HEK293 (cell line): ENCODE data around the gene FNDC11.

Experiments used
- CTCF ChIP-seq: fragments of 450-650 bp; formaldehyde crosslinking; IDR thresholded peaks from 2 replicates; pipeline ENCODE4 v1.5.1; 2016; ENCODE audit warnings: missing biosample characterization, missing genetic modification characterization
- HOXA7 ChIP-seq: sonication (generic); formaldehyde crosslinking; IDR thresholded peaks from 2 replicates; pipeline ENCODE4 v1.8.1; 2022; ENCODE audit warnings: missing genetic modification reagents, borderline replicate concordance
- KLF1 ChIP-seq: fragments of 450-650 bp; formaldehyde crosslinking; IDR thresholded peaks from 2 replicates; pipeline ENCODE4 v1.5.1; 2016; ENCODE audit warnings: missing biosample characterization, missing genetic modification characterization
- REST ChIP-seq: fragments of 450-650 bp; formaldehyde crosslinking; IDR thresholded peaks from 2 replicates; pipeline ENCODE4 v1.5.1; 2016; ENCODE audit warnings: missing biosample characterization, missing genetic modification characterization
- SP2 ChIP-seq: fragments of 450-650 bp; formaldehyde crosslinking; IDR thresholded peaks from 2 replicates; pipeline ENCODE4 v1.5.1; 2016; ENCODE audit warnings: missing biosample characterization, missing genetic modification characterization
- YY1 ChIP-seq: fragments of 450-650 bp; formaldehyde crosslinking; IDR thresholded peaks from 2 replicates; pipeline ENCODE4 v1.5.1; 2018; ENCODE audit warnings: missing biosample characterization, missing genetic modification characterization
- YY2 ChIP-seq: fragments of 450-650 bp; formaldehyde crosslinking; IDR thresholded peaks from 2 replicates; pipeline ENCODE4 v1.5.1; 2016; ENCODE audit warnings: missing biosample characterization, missing genetic modification characterization
- ZBTB1 ChIP-seq: fragments of 450-650 bp; formaldehyde crosslinking; IDR thresholded peaks from 2 replicates; pipeline ENCODE4 v1.5.1; 2016; ENCODE audit warnings: missing biosample characterization, missing genetic modification characterization
- ZNF174 ChIP-seq: fragments of 450-650 bp; formaldehyde crosslinking; IDR thresholded peaks from 2 replicates; pipeline ENCODE4 v1.5.0; 2017; ENCODE audit warnings: missing biosample characterization, mild to moderate bottlenecking, missing genetic modification characterization
- ZNF175 ChIP-seq: fragments of 450-650 bp; formaldehyde crosslinking; IDR thresholded peaks from 2 replicates; pipeline ENCODE4 v1.5.1; 2016; ENCODE audit warnings: missing biosample characterization, missing genetic modification characterization
- ZNF302 ChIP-seq: fragments of 450-650 bp; formaldehyde crosslinking; IDR thresholded peaks from 2 replicates; pipeline ENCODE4 v1.5.1; 2016; ENCODE audit warnings: missing biosample characterization, missing genetic modification characterization, low read depth
- ZNF664 ChIP-seq: fragments of 450-650 bp; formaldehyde crosslinking; IDR thresholded peaks from 2 replicates; pipeline ENCODE4 v1.5.1; 2016; ENCODE audit warnings: missing biosample characterization, missing genetic modification characterization
- ZSCAN5A ChIP-seq: fragments of 450-650 bp; formaldehyde crosslinking; IDR thresholded peaks from 2 replicates; pipeline ENCODE4 v1.5.1; 2016; ENCODE audit warnings: missing biosample characterization, missing genetic modification characterization

GRCh38 chr20:63563225-63563935, 9.4 kb downstream of the FNDC11 start:
- TF ChIP-seq CTCF = no peak
- TF ChIP-seq ZNF175 (tag by site-specific recombination) = no peak
- TF ChIP-seq ZBTB1 (tag by site-specific recombination) = no peak
- TF ChIP-seq ZNF174 = no peak
- TF ChIP-seq ZNF302 (tag by site-specific recombination) = no peak
- no peak for TF ChIP-seq YY1
- TF ChIP-seq YY2 (tag by site-specific recombination) = no peak
- TF ChIP-seq KLF1 = no peak
- TF ChIP-seq SP2 (tag by site-specific recombination) = no peak
- TF ChIP-seq ZSCAN5A (tag by site-specific recombination) = no peak
- no peak for TF ChIP-seq ZNF664 (tag by site-specific recombination)
- no peak for TF ChIP-seq REST (tag by site-specific recombination)
- TF ChIP-seq HOXA7 = no peak
